Activated naive CD8-positive, alpha-beta T cell treated with anti-CD3 and anti-CD28 coated beads, Interleukin-2, amount 10 ng/mL, durations not matched to agents 7 days and 5 days (primary cell): ENCODE measurements around the gene C2orf81. TPM values are rescaled to one million over a fixed set of nuclear protein-coding genes. Genes with fewer than 3 reads are reported as not detected.

ENCODE experiments used
- ATAC-seq: fragments of 150-1000 bp; cut with Tn5 transposase; one replicate; pipeline ENCODE4 v1.10.0; 2021; ENCODE audit warnings: low read depth, moderate library complexity
- POLR2A ChIA-PET: fragments of 350-600 bp; sonication (Branson Sonifier 250); formaldehyde crosslinking; loops from one replicate; lab custom pipeline; 2021; ENCODE audit warnings: antibody characterized with exemption; lab: Charles Lee
- DNase-seq: peaks from one replicate; pipeline ENCODE4 v3.0.0; 2021
- H3K27ac Mint-ChIP-seq: one replicate; pipeline ENCODE4 v1.8.0; 2022; ENCODE audit warnings: mild to moderate bottlenecking, mixed read lengths
- H3K27me3 Mint-ChIP-seq: one replicate; pipeline ENCODE4 v1.8.0; 2022; ENCODE audit warnings: mild to moderate bottlenecking, moderate library complexity, mixed read lengths
- H3K36me3 Mint-ChIP-seq: one replicate; pipeline ENCODE4 v1.8.0; 2021; ENCODE audit warnings: mild to moderate bottlenecking, mixed read lengths
- H3K4me1 Mint-ChIP-seq: one replicate; pipeline ENCODE4 v1.8.0; 2021; ENCODE audit warnings: mixed read lengths
- H3K4me3 Mint-ChIP-seq: one replicate; pipeline ENCODE4 v1.8.0; 2022; ENCODE audit warnings: mild to moderate bottlenecking, moderate library complexity, mixed read lengths
- H3K9me3 Mint-ChIP-seq: one replicate; pipeline ENCODE4 v1.8.0; 2021; ENCODE audit warnings: mixed read lengths
- total RNA-seq, 2 experiments: library from RNA; stranded (reverse); gene quantifications; one replicate each; pipeline ENCODE4 v1.2.3, GENCODE V29; 2021

The C2orf81 gene
- total RNA-seq, 2 experiments from 2014 or later = 3.7 to 5.8 TPM

- peaks cover 14% of the 10 kb centered on the region for H3K4me1 Mint-ChIP-seq
- peak overlapping the region; percentile 11 for H3K4me3 Mint-ChIP-seq
- DNase-seq = no peak
- H3K36me3 Mint-ChIP-seq = no peaks in the 10 kb centered on the region
- H3K27ac Mint-ChIP-seq = no peak overlapping the region
- no peaks in the 10 kb centered on the region for H3K9me3 Mint-ChIP-seq
- no peak for ATAC-seq
- POLR2A ChIA-PET = interaction anchor here (1.1 kb wide), 2 partner anchors 42 to 58 kb away, joined by 3 to 4 read pairs; partner anchors contain the start of gene MRPL53
- peaks cover 2% of the 10 kb centered on the region for H3K27me3 Mint-ChIP-seq
These were observed 7.0 kb downstream of the C2orf81 start for GRCh38 chr2:74414441-74414840.

DNA sequence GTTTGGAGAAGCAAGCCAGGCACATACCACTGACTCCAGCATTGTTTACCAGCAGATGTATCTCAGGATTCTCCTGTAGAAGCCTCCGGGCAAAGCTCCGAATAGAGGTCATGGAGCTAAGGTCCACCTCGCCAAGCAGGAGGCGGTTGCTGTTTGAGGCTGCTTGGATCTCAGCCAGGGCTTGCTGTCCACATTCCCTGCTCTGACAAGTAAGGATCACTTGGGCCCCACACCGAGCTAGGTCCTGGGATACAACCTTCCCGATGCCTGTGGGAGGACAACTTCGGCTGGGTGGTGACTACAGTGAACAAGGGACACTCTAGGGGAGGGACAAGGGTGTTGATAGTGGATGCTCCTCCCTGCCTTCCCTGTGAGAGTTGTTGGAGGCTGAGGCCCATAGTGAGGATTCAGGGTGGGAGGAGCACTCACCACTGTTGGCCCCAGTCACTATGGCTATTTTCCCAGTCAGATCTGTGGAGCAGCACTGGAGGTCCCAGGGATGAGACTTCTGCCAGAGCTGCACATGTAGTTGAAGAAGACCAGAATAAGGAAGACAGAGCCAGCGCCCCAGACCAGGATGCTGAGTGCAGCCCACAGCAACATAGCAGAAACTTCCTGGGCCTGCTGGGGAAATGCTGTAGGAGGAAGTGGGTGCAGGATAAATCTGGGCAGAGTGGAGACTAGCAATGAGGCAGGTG is 8.3 kb downstream of the C2orf81 start:
- peaks cover 14% of the 10 kb centered on the region for H3K4me1 Mint-ChIP-seq
- no peaks in the 10 kb centered on the region for H3K36me3 Mint-ChIP-seq
- POLR2A ChIA-PET = interaction anchor here (0.9 kb wide), 1 partner anchor 8 kb away, joined by 3 read pairs; the partner anchor contains the start of genes C2orf81 and WDR54
- no peak for ATAC-seq
- H3K9me3 Mint-ChIP-seq = no peaks in the 10 kb centered on the region
- H3K27me3 Mint-ChIP-seq = peaks cover 4% of the 10 kb centered on the region
- H3K4me3 Mint-ChIP-seq = peak overlapping the region; percentile 20
- peak overlapping the region; percentile 23 for H3K27ac Mint-ChIP-seq
- no peak for DNase-seq

GRCh38 chr2:74407682-74408081 is 13.7 kb downstream of the C2orf81 start:
- Mint-ChIP-seq H3K4me3 (no peak overlapping the region), H3K36me3 (no peaks in the 10 kb centered on the region), H3K9me3 (no peaks in the 10 kb centered on the region), H3K27me3 (peaks cover 24% of the 10 kb centered on the region), H3K27ac (no peak overlapping the region), H3K4me1 (peaks cover 4% of the 10 kb centered on the region)
- ATAC-seq (no peak), DNase-seq (no peak)
- POLR2A ChIA-PET = no interaction called here

GRCh38 chr2:74406035-74406434 is 15.4 kb downstream of the C2orf81 start:
- Mint-ChIP-seq H3K4me1 (peaks cover 4% of the 10 kb centered on the region), H3K27ac (no peak overlapping the region), H3K9me3 (no peaks in the 10 kb centered on the region), H3K27me3 (peaks cover 27% of the 10 kb centered on the region), H3K4me3 (no peak overlapping the region), H3K36me3 (no peaks in the 10 kb centered on the region)
- DNase-seq (no peak), ATAC-seq (no peak)
- POLR2A ChIA-PET = no interaction called here

- Mint-ChIP-seq H3K9me3 (no peaks in the 10 kb centered on the region), H3K27ac (no peak overlapping the region), H3K4me1 (peaks cover 10% of the 10 kb centered on the region), H3K27me3 (peaks cover 21% of the 10 kb centered on the region), H3K4me3 (no peak overlapping the region), H3K36me3 (no peaks in the 10 kb centered on the region)
- ATAC-seq = no peak
- POLR2A ChIA-PET = no interaction called here
- no peak for DNase-seq
These were observed 19.5 kb downstream of the C2orf81 start for GRCh38 chr2:74401891-74402290.

DNA sequence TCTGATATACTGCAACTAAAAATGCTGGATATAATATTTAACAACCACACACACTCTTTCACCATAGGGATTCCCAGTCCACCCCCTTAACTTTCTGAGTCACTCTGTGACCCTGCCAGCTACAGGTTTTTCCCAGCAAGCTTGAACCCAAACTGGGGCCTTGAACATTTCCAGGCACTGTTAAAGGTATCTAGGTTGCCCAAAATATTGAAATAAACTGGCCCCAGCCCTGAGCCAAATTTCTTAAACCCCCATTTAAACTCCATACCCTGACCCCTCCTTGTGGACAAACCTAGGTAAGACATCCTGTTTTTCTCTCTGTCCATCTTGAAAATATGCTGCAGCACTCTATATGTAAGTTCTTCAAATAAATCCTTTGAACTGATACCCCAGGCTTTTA is 21.6 kb downstream of the C2orf81 start:
- POLR2A ChIA-PET = no interaction called here
- ATAC-seq = peak; percentile 77
- DNase-seq = no peak
- Mint-ChIP-seq H3K4me1 (peaks cover 7% of the 10 kb centered on the region), H3K4me3 (no peak overlapping the region), H3K36me3 (no peaks in the 10 kb centered on the region), H3K27ac (no peak overlapping the region), H3K9me3 (no peaks in the 10 kb centered on the region), H3K27me3 (peaks cover 11% of the 10 kb centered on the region)

DNA sequence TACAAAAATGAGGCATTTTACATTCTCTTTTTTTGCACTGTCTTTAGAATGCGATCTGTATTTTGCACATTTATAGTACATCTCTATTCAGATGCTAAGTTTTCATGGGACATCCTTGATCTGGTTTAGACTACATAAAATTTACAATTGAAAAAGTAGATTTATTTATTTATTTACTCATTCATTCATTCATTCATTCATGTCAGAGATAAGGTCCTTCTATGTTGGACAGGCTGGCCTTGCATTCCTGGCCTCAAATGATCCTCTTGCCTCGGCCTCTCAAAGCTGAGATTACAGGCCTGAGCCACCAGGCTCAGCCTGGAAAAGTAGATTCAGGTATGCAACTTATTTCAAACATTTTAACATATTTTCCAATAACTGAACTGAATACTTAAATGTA is 25.3 kb downstream of the C2orf81 start:
- no peaks in the 10 kb centered on the region for H3K9me3 Mint-ChIP-seq
- POLR2A ChIA-PET = no interaction called here
- no peak for ATAC-seq
- no peak overlapping the region for H3K4me3 Mint-ChIP-seq
- peaks cover 5% of the 10 kb centered on the region for H3K27me3 Mint-ChIP-seq
- H3K27ac Mint-ChIP-seq = no peak overlapping the region
- H3K36me3 Mint-ChIP-seq = no peaks in the 10 kb centered on the region
- peaks cover 8% of the 10 kb centered on the region for H3K4me1 Mint-ChIP-seq
- no peak for DNase-seq

GRCh38 chr2:74393525-74393924 is 27.9 kb downstream of the C2orf81 start:
- H3K27ac Mint-ChIP-seq = no peak overlapping the region
- H3K36me3 Mint-ChIP-seq = no peaks in the 10 kb centered on the region
- peaks cover 4% of the 10 kb centered on the region for H3K4me1 Mint-ChIP-seq
- H3K27me3 Mint-ChIP-seq = peaks cover 5% of the 10 kb centered on the region
- H3K9me3 Mint-ChIP-seq = no peaks in the 10 kb centered on the region
- ATAC-seq = no peak
- DNase-seq = no peak
- H3K4me3 Mint-ChIP-seq = no peak overlapping the region
- POLR2A ChIA-PET = no interaction called here

GRCh38 chr2:74392449-74392743 is 29.0 kb downstream of the C2orf81 start:
- POLR2A ChIA-PET = interaction anchor here (1.3 to 2.7 kb wide), 5 partner anchors 29 to 142 kb away, joined by 3 to 14 read pairs (median 6); partner anchors contain the start of genes C2orf81, WBP1 and WDR54
- no peaks in the 10 kb centered on the region for H3K36me3 Mint-ChIP-seq
- H3K27me3 Mint-ChIP-seq = peaks cover 5% of the 10 kb centered on the region
- ATAC-seq (no peak), DNase-seq (no peak)
- no peak overlapping the region for H3K27ac Mint-ChIP-seq
- H3K4me3 Mint-ChIP-seq = peak overlapping the region; percentile 90
- peaks cover 4% of the 10 kb centered on the region for H3K4me1 Mint-ChIP-seq
- H3K9me3 Mint-ChIP-seq = no peaks in the 10 kb centered on the region

GRCh38 chr2:74391580-74392448 is 29.6 kb downstream of the C2orf81 start:
- Mint-ChIP-seq H3K27me3 (peaks cover 5% of the 10 kb centered on the region), H3K27ac (peak overlapping the region; percentile 99), H3K9me3 (no peaks in the 10 kb centered on the region), H3K4me3 (peak overlapping the region; percentile 90), H3K4me1 (peaks cover 4% of the 10 kb centered on the region), H3K36me3 (no peaks in the 10 kb centered on the region)
- POLR2A ChIA-PET = interaction anchor here (0.7 to 2.7 kb wide), 13 partner anchors 26 to 193 kb away, joined by 3 to 14 read pairs (median 3); partner anchors contain the start of genes C2orf81, MTHFD2, WBP1 and WDR54
- DNase-seq = peak; percentile 97
- ATAC-seq = peak; percentile 85

DNA sequence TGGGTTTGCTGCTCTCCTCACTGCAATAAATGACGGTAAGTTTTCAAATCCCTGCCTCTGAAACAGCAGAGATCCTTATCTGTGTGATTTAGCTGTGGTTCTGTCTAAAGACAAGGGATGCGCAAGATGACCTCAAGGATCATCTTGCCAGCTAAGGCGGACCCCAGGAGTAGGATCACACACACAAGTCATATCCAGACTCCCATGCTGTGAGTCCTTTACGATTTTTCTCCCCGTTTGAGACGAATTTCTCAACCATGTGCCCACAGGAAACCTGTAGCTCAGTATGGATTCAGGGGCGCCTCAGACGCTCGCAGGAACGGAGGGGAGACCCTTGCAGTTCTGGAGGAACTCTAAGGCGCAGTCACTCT is 30.2 kb downstream of the C2orf81 start:
- Mint-ChIP-seq H3K36me3 (no peaks in the 10 kb centered on the region), H3K27me3 (peaks cover 5% of the 10 kb centered on the region), H3K27ac (peak overlapping the region; percentile 99), H3K4me3 (peak overlapping the region; percentile 90), H3K9me3 (no peaks in the 10 kb centered on the region), H3K4me1 (peaks cover 4% of the 10 kb centered on the region)
- DNase-seq (no peak), ATAC-seq (peak; percentile 35)
- POLR2A ChIA-PET = interaction anchor here (0.7 to 2.7 kb wide), 14 partner anchors 26 to 213 kb away, joined by 3 to 14 read pairs (median 3); partner anchors contain the start of genes C2orf81, MOB1A, MTHFD2 and WBP1

DNA sequence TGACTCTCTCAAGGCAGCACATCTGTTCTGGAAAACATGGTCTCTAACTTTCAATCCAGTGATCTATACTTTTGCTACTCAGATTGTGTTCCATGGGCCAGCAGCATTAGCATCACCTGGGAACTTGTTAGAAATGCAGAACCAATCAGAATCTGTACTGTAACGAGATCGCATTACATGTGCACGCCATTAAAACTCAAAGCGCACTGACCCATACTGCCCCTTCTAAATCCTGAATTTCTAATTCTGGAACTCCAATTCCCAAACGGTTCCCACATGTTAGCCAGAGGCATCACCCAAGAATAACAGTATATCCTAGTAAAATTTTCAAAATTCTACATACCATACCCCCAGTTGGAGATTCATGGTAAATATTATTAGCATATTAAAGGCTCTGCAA is 30.8 kb downstream of the C2orf81 start:
- no peak for DNase-seq
- POLR2A ChIA-PET = interaction anchor here (0.7 to 2.7 kb wide), 6 partner anchors 25 to 212 kb away, joined by 3 to 14 read pairs (median 5); partner anchors contain the start of genes C2orf81, MOB1A and WDR54
- peaks cover 4% of the 10 kb centered on the region for H3K4me1 Mint-ChIP-seq

GRCh38 chr2:74387346-74387745 is 34.1 kb downstream of the C2orf81 start:
- Mint-ChIP-seq H3K27ac (no peak overlapping the region), H3K4me3 (no peak overlapping the region), H3K27me3 (no peaks in the 10 kb centered on the region), H3K4me1 (peaks cover 4% of the 10 kb centered on the region), H3K36me3 (no peaks in the 10 kb centered on the region), H3K9me3 (no peaks in the 10 kb centered on the region)
- POLR2A ChIA-PET = no interaction called here
- DNase-seq (no peak), ATAC-seq (no peak)

More for the DNA sequence above, 30.8 kb downstream of the C2orf81 start:
- peak overlapping the region; percentile 19 for H3K27ac Mint-ChIP-seq
- H3K27me3 Mint-ChIP-seq = peaks cover 5% of the 10 kb centered on the region
- no peaks in the 10 kb centered on the region for H3K36me3 Mint-ChIP-seq
- no peak for ATAC-seq
- H3K4me3 Mint-ChIP-seq = peak overlapping the region; percentile 90
- no peaks in the 10 kb centered on the region for H3K9me3 Mint-ChIP-seq
